ENCODE data around the gene RDH5.

GRCh38 chr12:55746174-55746912 is 26.1 kb downstream of the RDH5 start:
- TF ChIP-seq, protein P1, sequence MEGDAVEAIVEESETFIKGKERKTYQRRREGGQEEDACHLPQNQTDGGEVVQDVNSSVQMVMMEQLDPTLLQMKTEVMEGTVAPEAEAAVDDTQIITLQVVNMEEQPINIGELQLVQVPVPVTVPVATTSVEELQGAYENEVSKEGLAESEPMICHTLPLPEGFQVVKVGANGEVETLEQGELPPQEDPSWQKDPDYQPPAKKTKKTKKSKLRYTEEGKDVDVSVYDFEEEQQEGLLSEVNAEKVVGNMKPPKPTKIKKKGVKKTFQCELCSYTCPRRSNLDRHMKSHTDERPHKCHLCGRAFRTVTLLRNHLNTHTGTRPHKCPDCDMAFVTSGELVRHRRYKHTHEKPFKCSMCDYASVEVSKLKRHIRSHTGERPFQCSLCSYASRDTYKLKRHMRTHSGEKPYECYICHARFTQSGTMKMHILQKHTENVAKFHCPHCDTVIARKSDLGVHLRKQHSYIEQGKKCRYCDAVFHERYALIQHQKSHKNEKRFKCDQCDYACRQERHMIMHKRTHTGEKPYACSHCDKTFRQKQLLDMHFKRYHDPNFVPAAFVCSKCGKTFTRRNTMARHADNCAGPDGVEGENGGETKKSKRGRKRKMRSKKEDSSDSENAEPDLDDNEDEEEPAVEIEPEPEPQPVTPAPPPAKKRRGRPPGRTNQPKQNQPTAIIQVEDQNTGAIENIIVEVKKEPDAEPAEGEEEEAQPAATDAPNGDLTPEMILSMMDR (IDR thresholded peaks at IDR 0.05; ENCODE audit: insufficient read depth, low read length, poor library complexity, severe bottlenecking) = no peak
- no peak for TF ChIP-seq EZH2phosphoT487 (conservative IDR thresholded peaks at IDR 0.05; ENCODE audit: low read length)

All from SU-DHL-6 (cell line).